GM23338 (cell line): ENCODE measurements around the gene GAREM1. TPM values are rescaled to one million over a fixed set of nuclear protein-coding genes. Genes with fewer than 3 reads are reported as not detected.

ENCODE experiments used
- ATAC-seq: fragments of 200-7000 bp; cut with Tn5 transposase; 3 replicates; pipeline ENCODE4 v1.9.1; 2020
- DNase-seq: peaks from one replicate; pipeline ENCODE4 v3.0.0-alpha.2; 2015; ENCODE audit warnings: low spot score
- H2AFZ ChIP-seq: fragments of 200-600 bp; sonication (generic); 2 replicates; pipeline ENCODE4 v1.8.0; 2016; ENCODE audit warnings: antibody characterized with exemption, mild to moderate bottlenecking, moderate library complexity
- H3F3A ChIP-seq: fragments of 200-600 bp; sonication (generic); replicated peaks from 2 replicates; pipeline ENCODE4 v1.8.0; 2017; ENCODE audit warnings: antibody characterized with exemption, mixed run types, low read depth
- H3K27ac ChIP-seq: fragments of 200-600 bp; sonication (generic); 2 replicates; pipeline ENCODE4 v1.6.1; 2016; ENCODE audit warnings: low read depth
- H3K27me3 ChIP-seq: fragments of 200-600 bp; sonication (generic); 2 replicates; pipeline ENCODE4 v1.8.0; 2016; ENCODE audit warnings: mild to moderate bottlenecking, mixed run types, moderate library complexity; ENCODE audit not compliant: insufficient read depth
- H3K36me3 ChIP-seq: fragments of 200-600 bp; sonication (generic); 2 replicates; pipeline ENCODE4 v1.8.0; 2016; ENCODE audit warnings: mild to moderate bottlenecking; ENCODE audit not compliant: insufficient read depth
- H3K4me1 ChIP-seq: fragments of 200-600 bp; sonication (generic); 2 replicates; pipeline ENCODE4 v1.8.0; 2016; ENCODE audit warnings: mild to moderate bottlenecking, moderate library complexity; ENCODE audit not compliant: insufficient read depth
- H3K4me2 ChIP-seq: fragments of 200-600 bp; sonication (generic); 2 replicates; pipeline ENCODE4 v1.7.1; 2017; ENCODE audit warnings: mixed run types
- H3K4me3 ChIP-seq: fragments of 200-600 bp; sonication (generic); 2 replicates; pipeline ENCODE4 v1.6.1; 2016; ENCODE audit warnings: mixed run types
- H3K79me2 ChIP-seq: fragments of 200-600 bp; sonication (generic); replicated peaks from 2 replicates; pipeline ENCODE4 v1.8.0; 2017; ENCODE audit warnings: mild to moderate bottlenecking; ENCODE audit not compliant: insufficient read depth
- H3K9me2 ChIP-seq: fragments of 200-600 bp; sonication (generic); 2 replicates; pipeline ENCODE4 v1.8.0; 2017; ENCODE audit not compliant: insufficient read depth
- H4K20me1 ChIP-seq: fragments of 200-600 bp; sonication (generic); replicated peaks from 2 replicates; pipeline ENCODE4 v1.8.0; 2017; ENCODE audit warnings: mild to moderate bottlenecking; ENCODE audit not compliant: insufficient read depth
- H3K27ac Mint-ChIP-seq: 2 replicates; pipeline ENCODE4 v1.8.0; 2020; ENCODE audit warnings: inconsistent platforms, mild to moderate bottlenecking, moderate library complexity, mixed read lengths
- H3K27me3 Mint-ChIP-seq: 3 replicates; pipeline ENCODE4 v1.8.0; 2022; ENCODE audit warnings: low read depth, mild to moderate bottlenecking, moderate library complexity, mixed read lengths, inconsistent platforms; ENCODE audit not compliant: insufficient read depth, poor library complexity
- H3K36me3 Mint-ChIP-seq: 3 replicates; pipeline ENCODE4 v1.8.0; 2021; ENCODE audit warnings: low read depth, mild to moderate bottlenecking, inconsistent platforms, moderate library complexity, mixed read lengths
- H3K4me1 Mint-ChIP-seq: 3 replicates; pipeline ENCODE4 v1.8.0; 2020; ENCODE audit warnings: mild to moderate bottlenecking, inconsistent platforms, mixed read lengths
- H3K4me3 Mint-ChIP-seq: 3 replicates; pipeline ENCODE4 v1.8.0; 2021; ENCODE audit warnings: moderate library complexity, mild to moderate bottlenecking, inconsistent platforms, mixed read lengths
- H3K9me3 Mint-ChIP-seq: 3 replicates; pipeline ENCODE4 v1.8.0; 2020; ENCODE audit warnings: moderate library complexity, mild to moderate bottlenecking, inconsistent platforms, mixed read lengths
- CTCF ChIP-seq, 2 experiments: fragments of 200-600 bp in 1 of 2; sonication (generic) in 1 of 2; conservative IDR thresholded peaks; 2 replicates each; pipeline versions ENCODE4 v1.5.1 to v1.6.1; 2016 to 2017; ENCODE audit warnings: antibody characterized with exemption in 2 of 2, low read depth in 2 of 2, mild to moderate bottlenecking in 2 of 2, moderate library complexity in 1 of 2
- EZH2 ChIP-seq: fragments of 200-600 bp; sonication (generic); IDR thresholded peaks from one replicate; pipeline ENCODE4 v1.8.0; 2017; ENCODE audit warnings: antibody characterized with exemption, mild to moderate bottlenecking, low read depth; ENCODE audit not compliant: unreplicated experiment
- STAT1 ChIP-seq: IDR thresholded peaks from one replicate; pipeline ENCODE4 v1.6.1; 2016; ENCODE audit warnings: antibody characterized with exemption; ENCODE audit not compliant: unreplicated experiment
- polyA plus RNA-seq: library from polyadenylated mRNA; unstranded; fragments of >200 nt; fragmentation: Nextera tagmentation; extraction: Ambion mirVana; gene quantifications from 2 replicates; pipeline ENCODE4 v1.2.1, GENCODE V29; 2016
- total RNA-seq: library from RNA; depleted of rRNA; stranded (reverse); fragments of >200 nt; shearing (Covaris generic); gene quantifications from 2 replicates; pipeline ENCODE4 v1.2.3, GENCODE V29; 2014
- TF ChIP-seq, protein P1 (sequence below): fragments of 250-450 bp; sonication (Bioruptor Pico); IDR thresholded peaks from 2 replicates; pipeline ENCODE4 v1.5.0; 2020; ENCODE audit warnings: mild to moderate bottlenecking, moderate library complexity
- TF ChIP-seq, protein P2 (sequence below): IDR thresholded peaks from one replicate; pipeline ENCODE4 v1.6.1; 2018; ENCODE audit warnings: antibody characterized with exemption; ENCODE audit not compliant: unreplicated experiment
- TF ChIP-seq, protein P3 (sequence below): IDR thresholded peaks from 2 replicates; pipeline ENCODE4 v1.6.1; 2016; ENCODE audit warnings: antibody characterized with exemption

Gene GAREM1
- total and polyA plus RNA-seq, 2 experiments from 2014 or later, result 2.7 to 6.0 TPM

- TF ChIP-seq, protein P1, sequence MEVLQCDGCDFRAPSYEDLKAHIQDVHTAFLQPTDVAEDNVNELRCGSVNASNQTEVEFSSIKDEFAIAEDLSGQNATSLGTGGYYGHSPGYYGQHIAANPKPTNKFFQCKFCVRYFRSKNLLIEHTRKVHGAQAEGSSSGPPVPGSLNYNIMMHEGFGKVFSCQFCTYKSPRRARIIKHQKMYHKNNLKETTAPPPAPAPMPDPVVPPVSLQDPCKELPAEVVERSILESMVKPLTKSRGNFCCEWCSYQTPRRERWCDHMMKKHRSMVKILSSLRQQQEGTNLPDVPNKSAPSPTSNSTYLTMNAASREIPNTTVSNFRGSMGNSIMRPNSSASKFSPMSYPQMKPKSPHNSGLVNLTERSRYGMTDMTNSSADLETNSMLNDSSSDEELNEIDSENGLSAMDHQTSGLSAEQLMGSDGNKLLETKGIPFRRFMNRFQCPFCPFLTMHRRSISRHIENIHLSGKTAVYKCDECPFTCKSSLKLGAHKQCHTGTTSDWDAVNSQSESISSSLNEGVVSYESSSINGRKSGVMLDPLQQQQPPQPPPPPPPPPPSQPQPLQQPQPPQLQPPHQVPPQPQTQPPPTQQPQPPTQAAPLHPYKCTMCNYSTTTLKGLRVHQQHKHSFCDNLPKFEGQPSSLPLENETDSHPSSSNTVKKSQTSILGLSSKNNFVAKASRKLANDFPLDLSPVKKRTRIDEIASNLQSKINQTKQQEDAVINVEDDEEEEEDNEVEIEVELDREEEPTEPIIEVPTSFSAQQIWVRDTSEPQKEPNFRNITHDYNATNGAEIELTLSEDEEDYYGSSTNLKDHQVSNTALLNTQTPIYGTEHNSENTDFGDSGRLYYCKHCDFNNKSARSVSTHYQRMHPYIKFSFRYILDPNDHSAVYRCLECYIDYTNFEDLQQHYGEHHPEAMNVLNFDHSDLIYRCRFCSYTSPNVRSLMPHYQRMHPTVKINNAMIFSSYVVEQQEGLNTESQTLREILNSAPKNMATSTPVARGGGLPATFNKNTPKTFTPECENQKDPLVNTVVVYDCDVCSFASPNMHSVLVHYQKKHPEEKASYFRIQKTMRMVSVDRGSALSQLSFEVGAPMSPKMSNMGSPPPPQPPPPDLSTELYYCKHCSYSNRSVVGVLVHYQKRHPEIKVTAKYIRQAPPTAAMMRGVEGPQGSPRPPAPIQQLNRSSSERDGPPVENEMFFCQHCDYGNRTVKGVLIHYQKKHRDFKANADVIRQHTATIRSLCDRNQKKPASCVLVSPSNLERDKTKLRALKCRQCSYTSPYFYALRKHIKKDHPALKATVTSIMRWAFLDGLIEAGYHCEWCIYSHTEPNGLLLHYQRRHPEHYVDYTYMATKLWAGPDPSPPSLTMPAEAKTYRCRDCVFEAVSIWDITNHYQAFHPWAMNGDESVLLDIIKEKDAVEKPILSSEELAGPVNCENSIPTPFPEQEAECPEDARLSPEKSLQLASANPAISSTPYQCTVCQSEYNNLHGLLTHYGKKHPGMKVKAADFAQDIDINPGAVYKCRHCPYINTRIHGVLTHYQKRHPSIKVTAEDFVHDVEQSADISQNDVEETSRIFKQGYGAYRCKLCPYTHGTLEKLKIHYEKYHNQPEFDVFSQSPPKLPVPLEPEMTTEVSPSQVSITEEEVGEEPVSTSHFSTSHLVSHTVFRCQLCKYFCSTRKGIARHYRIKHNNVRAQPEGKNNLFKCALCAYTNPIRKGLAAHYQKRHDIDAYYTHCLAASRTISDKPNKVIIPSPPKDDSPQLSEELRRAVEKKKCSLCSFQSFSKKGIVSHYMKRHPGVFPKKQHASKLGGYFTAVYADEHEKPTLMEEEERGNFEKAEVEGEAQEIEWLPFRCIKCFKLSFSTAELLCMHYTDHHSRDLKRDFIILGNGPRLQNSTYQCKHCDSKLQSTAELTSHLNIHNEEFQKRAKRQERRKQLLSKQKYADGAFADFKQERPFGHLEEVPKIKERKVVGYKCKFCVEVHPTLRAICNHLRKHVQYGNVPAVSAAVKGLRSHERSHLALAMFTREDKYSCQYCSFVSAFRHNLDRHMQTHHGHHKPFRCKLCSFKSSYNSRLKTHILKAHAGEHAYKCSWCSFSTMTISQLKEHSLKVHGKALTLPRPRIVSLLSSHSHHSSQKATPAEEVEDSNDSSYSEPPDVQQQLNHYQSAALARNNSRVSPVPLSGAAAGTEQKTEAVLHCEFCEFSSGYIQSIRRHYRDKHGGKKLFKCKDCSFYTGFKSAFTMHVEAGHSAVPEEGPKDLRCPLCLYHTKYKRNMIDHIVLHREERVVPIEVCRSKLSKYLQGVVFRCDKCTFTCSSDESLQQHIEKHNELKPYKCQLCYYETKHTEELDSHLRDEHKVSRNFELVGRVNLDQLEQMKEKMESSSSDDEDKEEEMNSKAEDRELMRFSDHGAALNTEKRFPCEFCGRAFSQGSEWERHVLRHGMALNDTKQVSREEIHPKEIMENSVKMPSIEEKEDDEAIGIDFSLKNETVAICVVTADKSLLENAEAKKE, result no peak
Measured at GRCh38 chr18:32482117-32482516, 11.4 kb upstream of the GAREM1 start (continued).

DNA sequence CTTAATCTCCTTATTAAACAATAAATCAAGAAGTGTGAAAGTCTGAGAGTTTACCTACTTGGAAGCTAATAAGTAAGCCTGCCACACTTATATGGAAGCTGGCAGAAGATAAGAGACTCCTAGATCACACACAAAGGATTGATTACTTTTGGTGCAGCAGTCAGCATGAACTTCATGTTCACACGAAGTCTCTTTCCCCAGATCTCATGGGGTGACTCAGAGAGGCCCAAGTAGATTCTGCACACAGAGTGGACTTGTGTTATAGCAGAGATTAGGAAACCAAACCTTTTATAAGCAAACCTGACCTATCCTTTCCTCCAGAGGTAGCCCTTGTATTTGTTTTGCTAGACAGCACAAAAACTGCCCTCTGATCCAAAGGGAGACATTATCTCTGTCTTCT, 9.9 kb upstream of the GAREM1 start:
- Histone ChIP-seq H3K4me1 (no peaks in the 10 kb centered on the region; the same call in 1 of the 2 replicates), H3K4me2 (no peak overlapping the region), H3K79me2 (no peaks in the 10 kb centered on the region), H3K27ac (no peak overlapping the region), H3K4me3 (no peak overlapping the region), H3K27me3 (no peaks in the 10 kb centered on the region), H3F3A (no peaks in the 10 kb centered on the region), H3K36me3 (no peaks in the 10 kb centered on the region), H2AFZ (no peak overlapping the region), H3K9me2 (no peaks in the 10 kb centered on the region), H4K20me1 (no peaks in the 10 kb centered on the region)
- peaks cover 10% of the 10 kb centered on the region; the same call in 2 of the 3 replicates for H3K4me1 Mint-ChIP-seq
- H3K4me3 Mint-ChIP-seq, result no peak overlapping the region
- H3K27me3 Mint-ChIP-seq, result no peaks in the 10 kb centered on the region
- H3K9me3 Mint-ChIP-seq, result no peaks in the 10 kb centered on the region
- H3K36me3 Mint-ChIP-seq, result no peaks in the 10 kb centered on the region
- no peak overlapping the region for H3K27ac Mint-ChIP-seq
- DNase-seq, result no peak
- no peak for ATAC-seq
- TF ChIP-seq, protein P2, sequence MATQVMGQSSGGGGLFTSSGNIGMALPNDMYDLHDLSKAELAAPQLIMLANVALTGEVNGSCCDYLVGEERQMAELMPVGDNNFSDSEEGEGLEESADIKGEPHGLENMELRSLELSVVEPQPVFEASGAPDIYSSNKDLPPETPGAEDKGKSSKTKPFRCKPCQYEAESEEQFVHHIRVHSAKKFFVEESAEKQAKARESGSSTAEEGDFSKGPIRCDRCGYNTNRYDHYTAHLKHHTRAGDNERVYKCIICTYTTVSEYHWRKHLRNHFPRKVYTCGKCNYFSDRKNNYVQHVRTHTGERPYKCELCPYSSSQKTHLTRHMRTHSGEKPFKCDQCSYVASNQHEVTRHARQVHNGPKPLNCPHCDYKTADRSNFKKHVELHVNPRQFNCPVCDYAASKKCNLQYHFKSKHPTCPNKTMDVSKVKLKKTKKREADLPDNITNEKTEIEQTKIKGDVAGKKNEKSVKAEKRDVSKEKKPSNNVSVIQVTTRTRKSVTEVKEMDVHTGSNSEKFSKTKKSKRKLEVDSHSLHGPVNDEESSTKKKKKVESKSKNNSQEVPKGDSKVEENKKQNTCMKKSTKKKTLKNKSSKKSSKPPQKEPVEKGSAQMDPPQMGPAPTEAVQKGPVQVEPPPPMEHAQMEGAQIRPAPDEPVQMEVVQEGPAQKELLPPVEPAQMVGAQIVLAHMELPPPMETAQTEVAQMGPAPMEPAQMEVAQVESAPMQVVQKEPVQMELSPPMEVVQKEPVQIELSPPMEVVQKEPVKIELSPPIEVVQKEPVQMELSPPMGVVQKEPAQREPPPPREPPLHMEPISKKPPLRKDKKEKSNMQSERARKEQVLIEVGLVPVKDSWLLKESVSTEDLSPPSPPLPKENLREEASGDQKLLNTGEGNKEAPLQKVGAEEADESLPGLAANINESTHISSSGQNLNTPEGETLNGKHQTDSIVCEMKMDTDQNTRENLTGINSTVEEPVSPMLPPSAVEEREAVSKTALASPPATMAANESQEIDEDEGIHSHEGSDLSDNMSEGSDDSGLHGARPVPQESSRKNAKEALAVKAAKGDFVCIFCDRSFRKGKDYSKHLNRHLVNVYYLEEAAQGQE, result no peak
- TF ChIP-seq EZH2 (no peak), STAT1 (no peak), CTCF (conservative IDR thresholded peaks at IDR 0.05; ENCODE audit: low read depth in 2 of 2) (no peak)
- TF ChIP-seq, protein P3, sequence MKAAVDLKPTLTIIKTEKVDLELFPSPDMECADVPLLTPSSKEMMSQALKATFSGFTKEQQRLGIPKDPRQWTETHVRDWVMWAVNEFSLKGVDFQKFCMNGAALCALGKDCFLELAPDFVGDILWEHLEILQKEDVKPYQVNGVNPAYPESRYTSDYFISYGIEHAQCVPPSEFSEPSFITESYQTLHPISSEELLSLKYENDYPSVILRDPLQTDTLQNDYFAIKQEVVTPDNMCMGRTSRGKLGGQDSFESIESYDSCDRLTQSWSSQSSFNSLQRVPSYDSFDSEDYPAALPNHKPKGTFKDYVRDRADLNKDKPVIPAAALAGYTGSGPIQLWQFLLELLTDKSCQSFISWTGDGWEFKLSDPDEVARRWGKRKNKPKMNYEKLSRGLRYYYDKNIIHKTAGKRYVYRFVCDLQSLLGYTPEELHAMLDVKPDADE, result no peak
